ENCODE results near the gene LAMA3. TPM values are rescaled to one million over a fixed set of nuclear protein-coding genes. Genes with fewer than 3 reads are reported as not detected.

The LAMA3 gene
- total RNA-seq, 2 donors from 2014 or later, result 0.58 to 1.3 TPM

- Mint-ChIP-seq H3K4me3 (no peak overlapping the region), H3K9me3 (peaks cover 2% of the 10 kb centered on the region), H3K27me3 (ENCODE audit: insufficient read depth) (no peaks in the 10 kb centered on the region), H3K4me1 (peaks cover 27% of the 10 kb centered on the region), H3K36me3 (ENCODE audit: low read depth) (no peaks in the 10 kb centered on the region), H3K27ac (no peak overlapping the region)
- H3K27me3 ChIP-seq (ENCODE audit: control insufficient read depth, insufficient read depth, low read length, poor library complexity, severe bottlenecking), result no peaks in the 10 kb centered on the region
- TF ChIP-seq, protein P1, sequence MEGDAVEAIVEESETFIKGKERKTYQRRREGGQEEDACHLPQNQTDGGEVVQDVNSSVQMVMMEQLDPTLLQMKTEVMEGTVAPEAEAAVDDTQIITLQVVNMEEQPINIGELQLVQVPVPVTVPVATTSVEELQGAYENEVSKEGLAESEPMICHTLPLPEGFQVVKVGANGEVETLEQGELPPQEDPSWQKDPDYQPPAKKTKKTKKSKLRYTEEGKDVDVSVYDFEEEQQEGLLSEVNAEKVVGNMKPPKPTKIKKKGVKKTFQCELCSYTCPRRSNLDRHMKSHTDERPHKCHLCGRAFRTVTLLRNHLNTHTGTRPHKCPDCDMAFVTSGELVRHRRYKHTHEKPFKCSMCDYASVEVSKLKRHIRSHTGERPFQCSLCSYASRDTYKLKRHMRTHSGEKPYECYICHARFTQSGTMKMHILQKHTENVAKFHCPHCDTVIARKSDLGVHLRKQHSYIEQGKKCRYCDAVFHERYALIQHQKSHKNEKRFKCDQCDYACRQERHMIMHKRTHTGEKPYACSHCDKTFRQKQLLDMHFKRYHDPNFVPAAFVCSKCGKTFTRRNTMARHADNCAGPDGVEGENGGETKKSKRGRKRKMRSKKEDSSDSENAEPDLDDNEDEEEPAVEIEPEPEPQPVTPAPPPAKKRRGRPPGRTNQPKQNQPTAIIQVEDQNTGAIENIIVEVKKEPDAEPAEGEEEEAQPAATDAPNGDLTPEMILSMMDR (conservative IDR thresholded peaks at IDR 0.05), result no peak
- 88 to 90% methylated on average over 4 of the region's 4 CpGs for WGBS, 2 experiments (ENCODE audit: insufficient coverage in 1 of 2, insufficient read length in 1 of 2)
- DNase-seq, result no peak
- no peak overlapping the region for H3K4me3 ChIP-seq (ENCODE audit: low read length)
- H3K9me3 ChIP-seq (ENCODE audit: control insufficient read depth, low read length), result peaks cover 4% of the 10 kb centered on the region
- H3K27ac ChIP-seq (ENCODE audit: low read depth, low read length), result no peak overlapping the region
- H3K4me1 ChIP-seq (ENCODE audit: control insufficient read depth, insufficient read depth, low read length), result no peaks in the 10 kb centered on the region
- no peak overlapping the region for H3K9ac ChIP-seq (ENCODE audit: extremely low read depth, low read length, poor library complexity, severe bottlenecking)
- H3K36me3 ChIP-seq (ENCODE audit: control insufficient read depth, insufficient read depth, low read length), result no peaks in the 10 kb centered on the region
Observed at GRCh38 chr18:23968638-23969604, 279.7 kb downstream of the LAMA3 start.

DNA sequence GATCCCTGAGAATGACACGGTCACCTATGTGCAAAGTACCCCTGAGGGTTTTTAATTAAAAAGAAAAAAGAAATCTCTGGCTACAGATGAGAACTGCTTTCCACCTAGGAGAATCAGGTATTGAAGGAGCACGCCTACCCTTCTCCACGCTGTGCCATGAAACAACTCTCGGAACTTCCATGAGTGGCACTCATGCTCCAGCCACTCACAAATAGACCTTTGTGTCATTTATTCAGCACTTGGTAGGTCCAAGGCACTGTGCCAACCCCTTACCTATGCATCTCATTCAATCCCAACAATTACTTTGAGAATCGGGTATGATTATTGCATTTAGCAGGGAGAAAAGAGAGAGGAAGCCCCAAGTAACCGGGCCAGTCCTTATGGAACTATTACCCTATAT is 280.4 kb downstream of the LAMA3 start:
- no peak overlapping the region for H3K27ac ChIP-seq (ENCODE audit: low read depth, low read length)
- no peaks in the 10 kb centered on the region for H3K36me3 Mint-ChIP-seq (ENCODE audit: low read depth)
- no peaks in the 10 kb centered on the region for H3K27me3 Mint-ChIP-seq (ENCODE audit: insufficient read depth)
- H3K9me3 ChIP-seq (ENCODE audit: control insufficient read depth, low read length), result peaks cover 4% of the 10 kb centered on the region
- H3K4me1 ChIP-seq (ENCODE audit: control insufficient read depth, insufficient read depth, low read length), result no peaks in the 10 kb centered on the region
- TF ChIP-seq, protein P1 (conservative IDR thresholded peaks at IDR 0.05), result no peak
- no peak overlapping the region for H3K9ac ChIP-seq (ENCODE audit: extremely low read depth, low read length, poor library complexity, severe bottlenecking)
- H3K4me3 Mint-ChIP-seq, result no peak overlapping the region
- H3K9me3 Mint-ChIP-seq, result peaks cover 7% of the 10 kb centered on the region
- H3K4me1 Mint-ChIP-seq, result peaks cover 20% of the 10 kb centered on the region
- WGBS, 2 experiments (ENCODE audit: insufficient coverage in 1 of 2, insufficient read length in 1 of 2), result 77 to 85% methylated on average over 5 to 6 of the region's 6 CpGs
- no peaks in the 10 kb centered on the region for H3K27me3 ChIP-seq (ENCODE audit: control insufficient read depth, insufficient read depth, low read length, poor library complexity, severe bottlenecking)
- H3K4me3 ChIP-seq (ENCODE audit: low read length), result no peak overlapping the region
- DNase-seq, result no peak
- H3K36me3 ChIP-seq (ENCODE audit: control insufficient read depth, insufficient read depth, low read length), result no peaks in the 10 kb centered on the region
- no peak overlapping the region for H3K27ac Mint-ChIP-seq

DNA sequence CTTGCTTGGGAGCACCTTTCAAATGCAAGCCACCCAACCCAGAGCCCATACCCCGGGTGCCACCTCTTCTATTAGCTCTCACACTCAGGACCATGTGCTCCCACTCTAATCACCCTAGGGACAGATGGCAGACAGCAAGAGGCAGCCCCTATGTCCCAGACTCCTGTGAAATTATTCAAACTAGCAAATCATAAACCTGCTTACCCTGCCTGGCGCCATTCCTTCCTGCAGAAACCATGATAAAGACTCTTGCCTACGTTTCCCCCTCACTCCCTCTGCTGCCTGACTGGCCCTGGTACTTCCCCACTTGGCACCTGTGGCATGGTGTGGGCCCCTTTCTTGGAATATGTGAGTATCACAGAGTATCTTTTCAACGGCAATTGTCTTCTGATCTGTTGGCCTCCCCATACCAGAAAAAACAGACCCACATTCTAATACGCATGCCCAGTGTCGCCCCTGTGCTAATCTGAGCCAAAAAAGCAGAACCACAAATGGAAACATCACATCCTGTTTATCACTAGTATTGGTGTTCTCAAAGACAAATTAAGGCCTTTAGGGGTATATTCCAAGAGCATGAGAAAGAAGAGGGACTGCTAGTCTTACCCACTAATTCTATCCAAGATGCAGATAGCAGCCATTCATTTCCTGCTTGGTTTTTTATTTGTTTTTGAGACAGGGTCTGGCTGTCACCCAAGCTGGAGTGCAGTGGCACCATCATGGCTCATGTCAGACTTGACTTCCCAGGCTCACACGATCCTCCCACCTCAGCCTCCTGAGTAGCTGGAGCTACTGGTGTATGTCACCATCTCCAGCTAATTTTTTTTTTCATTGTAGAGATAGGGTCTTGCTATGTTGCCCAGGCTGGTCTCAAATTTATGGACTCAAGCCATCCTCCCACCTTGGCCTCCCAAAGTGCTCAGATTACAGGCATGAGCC is 281.2 kb downstream of the LAMA3 start:
- Histone ChIP-seq H3K4me1 (ENCODE audit: control insufficient read depth, insufficient read depth, low read length) (no peaks in the 10 kb centered on the region), H3K27me3 (ENCODE audit: control insufficient read depth, insufficient read depth, low read length, poor library complexity, severe bottlenecking) (no peaks in the 10 kb centered on the region), H3K9me3 (ENCODE audit: control insufficient read depth, low read length) (peaks cover 4% of the 10 kb centered on the region), H3K9ac (ENCODE audit: extremely low read depth, low read length, poor library complexity, severe bottlenecking) (no peak overlapping the region), H3K27ac (ENCODE audit: low read depth, low read length) (no peak overlapping the region), H3K4me3 (ENCODE audit: low read length) (no peak overlapping the region), H3K36me3 (ENCODE audit: control insufficient read depth, insufficient read depth, low read length) (no peaks in the 10 kb centered on the region)
- no peak for DNase-seq
- no peak overlapping the region for H3K27ac Mint-ChIP-seq
- H3K4me3 Mint-ChIP-seq, result no peak overlapping the region
- WGBS, 2 experiments (ENCODE audit: insufficient coverage in 1 of 2, insufficient read length in 1 of 2), result 91 to 100% methylated on average over 5 to 7 of the region's 7 CpGs
- no peaks in the 10 kb centered on the region for H3K36me3 Mint-ChIP-seq (ENCODE audit: low read depth)
- H3K4me1 Mint-ChIP-seq, result peaks cover 20% of the 10 kb centered on the region
- peaks cover 11% of the 10 kb centered on the region for H3K9me3 Mint-ChIP-seq
- H3K27me3 Mint-ChIP-seq (ENCODE audit: insufficient read depth), result no peaks in the 10 kb centered on the region
- TF ChIP-seq, protein P1 (conservative IDR thresholded peaks at IDR 0.05), result no peak

All from endodermal cell (in vitro differentiated cells).